Small intestine (tissue), 7 donors: Measurements from ENCODE around the gene NEK11. TPM values are rescaled to one million over a fixed set of nuclear protein-coding genes. Genes with fewer than 3 reads are reported as not detected.
A peak's percentile ranks its signal among the peaks of the same experiment; 100 is the strongest.

Experiments
- DNase-seq, 2 donors: peaks; one replicate each; pipeline versions ENCODE4 v3.0.0 to v3.0.0-alpha.2; 2013
- FAIRE-seq: peaks from 2 replicates; lab custom pipeline; 2012; peaks lifted over from hg19 to GRCh38; lab: Jason Lieb, UNC
- H3K27ac ChIP-seq, 3 donors: one replicate each; pipeline ENCODE4 v1.5.1; 2013; ENCODE audit warnings: low read length in 2 of 3, mild to moderate bottlenecking in 2 of 3, control low read depth in 1 of 3, inconsistent platforms in 1 of 3, low read depth in 1 of 3, moderate library complexity in 1 of 3
- H3K27me3 ChIP-seq, 3 donors: one replicate each; pipeline ENCODE4 v1.6.1; 2013; ENCODE audit warnings: low read length in 3 of 3, inconsistent platforms in 1 of 3; ENCODE audit not compliant: control insufficient read depth in 3 of 3, insufficient read depth in 3 of 3
- H3K36me3 ChIP-seq, 3 donors: one replicate each; pipeline ENCODE4 v1.6.1; 2013; ENCODE audit warnings: low read length in 3 of 3, inconsistent platforms in 1 of 3, low read depth in 1 of 3, mild to moderate bottlenecking in 1 of 3, moderate library complexity in 1 of 3; ENCODE audit not compliant: control insufficient read depth in 3 of 3, insufficient read depth in 2 of 3
- H3K4me1 ChIP-seq, 3 donors: one replicate each; pipeline ENCODE4 v1.6.1; 2013; ENCODE audit warnings: low read length in 2 of 3, inconsistent platforms in 1 of 3, low read depth in 1 of 3, mild to moderate bottlenecking in 1 of 3, moderate library complexity in 1 of 3; ENCODE audit not compliant: control insufficient read depth in 3 of 3, insufficient read depth in 2 of 3
- H3K4me3 ChIP-seq, 3 donors: one replicate each; pipeline ENCODE4 v1.5.1; 2013; ENCODE audit warnings: low read length in 3 of 3, control low read depth in 1 of 3, inconsistent platforms in 1 of 3, low read depth in 1 of 3, mild to moderate bottlenecking in 1 of 3, moderate library complexity in 1 of 3
- H3K9me3 ChIP-seq, 2 donors: one replicate each; pipeline ENCODE4 v1.6.1; 2013; ENCODE audit warnings: low read depth in 1 of 2, low read length in 1 of 2; ENCODE audit not compliant: control insufficient read depth in 2 of 2, insufficient read depth in 1 of 2
- WGBS, 3 donors: extraction: QIAGEN DNeasy Blood & Tissue Kit; methylation state at CpG; one replicate each; pipeline ENCODE4 v1.1.7; 2013; 5-methylcytosine and 5-hydroxymethylcytosine counted together
- polyA plus RNA-seq, 4 donors: library from polyadenylated mRNA; stranded (reverse) in 3 of 4; unstranded in 1 of 4; fragments of 200-250 nt in 3 of 4; fragments of 120-200 nt in 1 of 4; gene quantifications; one replicate each; pipeline versions ENCODE4 v1.2.1 to v1.2.3, GENCODE V29; 2013
- donor health status: healthy with polysubstance abuse.
- donor health status: control.
- donor health status: control.
- donor health status: Bipolar disorder and iron deficiency.
- donor health status: healthy.

The NEK11 gene
- polyA plus RNA-seq, 4 donors: 0.81 to 11.0 (median 1.2) TPM

DNA sequence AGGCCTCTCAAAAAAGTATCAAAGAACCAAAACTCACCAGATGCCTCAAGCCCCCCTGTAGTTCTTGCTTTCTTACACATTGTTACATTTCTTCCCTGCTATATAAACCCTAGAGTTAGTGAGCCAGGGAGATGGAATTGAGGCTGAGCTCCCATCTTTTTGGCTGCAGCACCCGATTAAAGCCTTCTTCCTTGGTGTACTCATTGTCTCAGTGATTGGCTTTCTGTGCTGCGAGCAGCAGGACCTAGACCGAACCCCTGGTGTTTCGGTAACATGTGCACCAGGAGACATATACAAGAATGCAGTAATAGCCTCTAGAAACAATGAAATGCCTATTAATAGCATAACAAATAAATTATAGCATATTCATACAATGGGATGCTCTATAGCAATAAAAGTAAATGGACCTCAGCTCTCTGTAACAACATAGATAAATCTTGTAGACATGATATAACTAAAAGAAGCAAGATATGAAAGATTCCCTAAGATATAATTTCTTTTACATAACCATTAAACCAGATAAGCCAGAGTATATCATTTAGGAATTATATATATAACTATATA lies 174.0 kb downstream of the NEK11 start:
- no peaks in the 10 kb centered on the region for H3K4me1 ChIP-seq
- FAIRE-seq (no peak), DNase-seq (no peak)
- no peak overlapping the region for H3K4me3 ChIP-seq
- H3K27me3 ChIP-seq: no peaks in the 10 kb centered on the region
- no peak overlapping the region for H3K27ac ChIP-seq
- peaks cover 0 to 12% of the 10 kb centered on the region in 2 donors for H3K9me3 ChIP-seq
- H3K36me3 ChIP-seq: no peaks in the 10 kb centered on the region
- WGBS, 3 donors: 94 to 97% (median 95%) methylated on average over 4 of the region's 4 CpGs

DNA sequence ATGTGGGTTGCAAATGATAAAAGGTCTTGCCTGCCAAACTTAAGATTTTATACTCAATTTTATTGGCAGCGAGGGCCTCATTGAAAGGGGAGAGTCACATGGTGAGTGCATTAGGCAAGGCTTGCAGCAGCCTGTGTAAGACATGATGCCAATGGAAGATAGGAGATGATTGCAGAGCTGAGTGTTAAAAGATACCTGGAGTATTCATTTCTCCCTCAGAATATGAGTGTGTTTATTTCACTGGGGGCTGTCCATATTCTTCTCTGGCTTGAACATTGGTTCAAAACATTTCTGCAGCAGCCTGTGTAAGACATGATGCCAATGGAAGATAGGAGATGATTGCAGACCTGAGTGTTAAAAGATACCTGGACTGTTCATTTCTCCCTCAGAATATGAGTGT lies 189.7 kb downstream of the NEK11 start:
- H3K4me3 ChIP-seq: no peak overlapping the region
- no peaks in the 10 kb centered on the region for H3K36me3 ChIP-seq
- peak overlapping the region in 1 of 3 donors; percentile 46 for H3K27ac ChIP-seq
- peak in 1 of 2 donors; percentile 49 for DNase-seq
- 65 to 73% (median 72%) methylated on average over 1 of the region's 1 CpG for WGBS, 3 donors
- no peaks in the 10 kb centered on the region for H3K27me3 ChIP-seq
- peaks cover 0 to 4% (median 0%) of the 10 kb centered on the region in 3 donors for H3K4me1 ChIP-seq
- no peak for FAIRE-seq
- H3K9me3 ChIP-seq: no peaks in the 10 kb centered on the region

- Histone ChIP-seq H3K36me3 (no peaks in the 10 kb centered on the region), H3K27me3 (no peaks in the 10 kb centered on the region), H3K4me3 (no peak overlapping the region), H3K4me1 (peaks cover 0 to 4% (median 0%) of the 10 kb centered on the region in 3 donors), H3K27ac (peak overlapping the region in 1 of 3 donors; percentile 59), H3K9me3 (no peaks in the 10 kb centered on the region)
- DNase-seq (peak; percentile 76 to 77), FAIRE-seq (no peak)
- WGBS, 3 donors: 31 to 55% (median 47%) methylated on average over 6 of the region's 6 CpGs
Observed at GRCh38 chr3:131216801-131217200, 190.1 kb downstream of the NEK11 start.

GRCh38 chr3:131217296-131217741 lies 190.6 kb downstream of the NEK11 start:
- Histone ChIP-seq H3K27ac (peak overlapping the region in 1 of 3 donors; percentile 59), H3K27me3 (no peaks in the 10 kb centered on the region), H3K9me3 (no peaks in the 10 kb centered on the region), H3K4me3 (no peak overlapping the region), H3K4me1 (peaks cover 0 to 4% (median 0%) of the 10 kb centered on the region in 3 donors), H3K36me3 (no peaks in the 10 kb centered on the region)
- 60 to 83% (median 80%) methylated on average over 6 of the region's 6 CpGs for WGBS, 3 donors
- DNase-seq (peak in 1 of 2 donors; percentile 4), FAIRE-seq (no peak)

- Histone ChIP-seq H3K9me3 (no peaks in the 10 kb centered on the region), H3K36me3 (no peaks in the 10 kb centered on the region), H3K27ac (no peak overlapping the region), H3K4me1 (peaks cover 0 to 4% (median 0%) of the 10 kb centered on the region in 3 donors), H3K4me3 (no peak overlapping the region), H3K27me3 (no peaks in the 10 kb centered on the region)
- DNase-seq: no peak
- WGBS, 3 donors: 92 to 97% (median 97%) methylated on average over 1 of the region's 1 CpG
- FAIRE-seq: no peak
Observed at GRCh38 chr3:131218196-131218595, 191.5 kb downstream of the NEK11 start.

DNA sequence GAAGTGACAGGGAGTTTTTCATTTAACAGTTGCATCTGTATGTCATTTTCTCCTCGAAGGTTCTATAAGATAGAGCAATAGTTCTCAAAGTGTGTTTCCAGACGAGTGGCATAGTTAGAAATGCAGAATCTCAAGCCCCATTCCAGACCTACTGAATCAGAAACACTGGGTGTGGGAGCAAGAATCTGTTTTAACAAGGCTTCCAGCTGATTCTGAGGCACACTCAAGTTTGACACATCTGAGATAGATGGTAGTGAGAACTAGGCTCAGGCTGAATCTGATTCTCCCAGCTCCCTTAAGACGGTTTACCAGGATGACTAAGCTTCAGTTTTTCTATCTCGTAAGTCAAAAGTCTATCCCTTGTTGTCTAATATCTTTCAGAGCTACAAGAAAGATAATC lies 195.1 kb downstream of the NEK11 start:
- no peak for FAIRE-seq
- no peak for DNase-seq
- Histone ChIP-seq H3K36me3 (no peaks in the 10 kb centered on the region), H3K27me3 (no peaks in the 10 kb centered on the region), H3K9me3 (no peaks in the 10 kb centered on the region), H3K4me1 (peaks cover 0 to 4% (median 0%) of the 10 kb centered on the region in 3 donors), H3K4me3 (no peak overlapping the region), H3K27ac (no peak overlapping the region)
- WGBS, 3 donors: 59 to 73% (median 64%) methylated on average over 4 of the region's 4 CpGs

GRCh38 chr3:131222599-131222998 lies 195.9 kb downstream of the NEK11 start:
- Histone ChIP-seq H3K4me1 (no peaks in the 10 kb centered on the region), H3K9me3 (no peaks in the 10 kb centered on the region), H3K4me3 (no peak overlapping the region), H3K27ac (no peak overlapping the region), H3K36me3 (no peaks in the 10 kb centered on the region), H3K27me3 (no peaks in the 10 kb centered on the region)
- WGBS, 3 donors: 58 to 70% (median 67%) methylated on average over 3 of the region's 3 CpGs
- no peak for FAIRE-seq
- DNase-seq: no peak

- H3K27ac ChIP-seq: no peak overlapping the region
- no peaks in the 10 kb centered on the region for H3K36me3 ChIP-seq
- no peaks in the 10 kb centered on the region for H3K9me3 ChIP-seq
- H3K4me1 ChIP-seq: no peaks in the 10 kb centered on the region
- no peak for FAIRE-seq
- no peaks in the 10 kb centered on the region for H3K27me3 ChIP-seq
- DNase-seq: no peak
- 66 to 75% (median 70%) methylated on average over 5 of the region's 5 CpGs for WGBS, 3 donors
- no peak overlapping the region for H3K4me3 ChIP-seq
Observed at GRCh38 chr3:131223373-131224289, 197.0 kb downstream of the NEK11 start.
